ENCODE data around the gene PDIA6.
"Not testable (repeated sequence)": the region's sequence is repeated elsewhere in the genome, so short reads cannot be mapped to it uniquely, and the experiment has no call there.

Gene PDIA6

GRCh38 chr2:10780821-10781220 is 31.8 kb downstream of the PDIA6 start:
- DNase-seq (ENCODE audit: low read depth in 3 of 3): not testable (repeated sequence)

- DNase-seq (ENCODE audit: low read depth in 3 of 3): no peak
Measured at GRCh38 chr2:10780491-10780820, 32.1 kb downstream of the PDIA6 start.

GRCh38 chr2:10779776-10780490 is 32.7 kb downstream of the PDIA6 start:
- no peak for DNase-seq (ENCODE audit: low read depth in 3 of 3)

- DNase-seq (ENCODE audit: low read depth in 3 of 3): no peak
Measured at GRCh38 chr2:10778724-10779115, 33.9 kb downstream of the PDIA6 start.

GRCh38 chr2:10777842-10778723 is 34.5 kb downstream of the PDIA6 start:
- no peak for DNase-seq (ENCODE audit: low read depth in 3 of 3)

- DNase-seq (ENCODE audit: low read depth in 3 of 3): no peak
Measured at GRCh38 chr2:10777111-10777841, 35.3 kb downstream of the PDIA6 start.

- no peak for DNase-seq (ENCODE audit: low read depth in 3 of 3)
Measured at GRCh38 chr2:10776231-10776977, 36.2 kb downstream of the PDIA6 start.

- no peak for DNase-seq (ENCODE audit: low read depth in 3 of 3)
Measured at GRCh38 chr2:10775831-10776230, 36.8 kb downstream of the PDIA6 start.

- no peak for DNase-seq (ENCODE audit: low read depth in 3 of 3)
Measured at GRCh38 chr2:10775021-10775780, 37.4 kb downstream of the PDIA6 start.

- no peak for DNase-seq (ENCODE audit: low read depth in 3 of 3)
Measured at GRCh38 chr2:10774394-10774793, 38.2 kb downstream of the PDIA6 start.

GRCh38 chr2:10773821-10774341 is 38.7 kb downstream of the PDIA6 start:
- no peak for DNase-seq (ENCODE audit: low read depth in 3 of 3)

- DNase-seq (ENCODE audit: low read depth in 3 of 3): no peak
Measured at GRCh38 chr2:10772868-10773215, 39.7 kb downstream of the PDIA6 start.

- no peak for DNase-seq (ENCODE audit: low read depth in 3 of 3)
Measured at GRCh38 chr2:10772201-10772867, 40.3 kb downstream of the PDIA6 start.

- DNase-seq (ENCODE audit: low read depth in 3 of 3): no peak
Measured at GRCh38 chr2:10771786-10772185, 40.8 kb downstream of the PDIA6 start.

- no peak for DNase-seq (ENCODE audit: low read depth in 3 of 3)
Measured at GRCh38 chr2:10770956-10771750, 41.4 kb downstream of the PDIA6 start.

GRCh38 chr2:10768063-10768507 is 44.5 kb downstream of the PDIA6 start:
- no peak for DNase-seq (ENCODE audit: low read depth in 3 of 3)

GRCh38 chr2:10765914-10766313 is 46.7 kb downstream of the PDIA6 start:
- DNase-seq (ENCODE audit: low read depth in 3 of 3): no peak

- no peak for DNase-seq (ENCODE audit: low read depth in 3 of 3)
Measured at GRCh38 chr2:10765461-10765860, 47.1 kb downstream of the PDIA6 start.

GRCh38 chr2:10764896-10765295 is 47.7 kb downstream of the PDIA6 start:
- no peak for DNase-seq (ENCODE audit: low read depth in 3 of 3)
